Measurements from ENCODE around the gene CSMD2. TPM values are rescaled to one million over a fixed set of nuclear protein-coding genes. Genes with fewer than 3 reads are reported as not detected.

Gene CSMD2
- total RNA-seq, 1 experiment from 2014 or later: 2.8 TPM

DNA sequence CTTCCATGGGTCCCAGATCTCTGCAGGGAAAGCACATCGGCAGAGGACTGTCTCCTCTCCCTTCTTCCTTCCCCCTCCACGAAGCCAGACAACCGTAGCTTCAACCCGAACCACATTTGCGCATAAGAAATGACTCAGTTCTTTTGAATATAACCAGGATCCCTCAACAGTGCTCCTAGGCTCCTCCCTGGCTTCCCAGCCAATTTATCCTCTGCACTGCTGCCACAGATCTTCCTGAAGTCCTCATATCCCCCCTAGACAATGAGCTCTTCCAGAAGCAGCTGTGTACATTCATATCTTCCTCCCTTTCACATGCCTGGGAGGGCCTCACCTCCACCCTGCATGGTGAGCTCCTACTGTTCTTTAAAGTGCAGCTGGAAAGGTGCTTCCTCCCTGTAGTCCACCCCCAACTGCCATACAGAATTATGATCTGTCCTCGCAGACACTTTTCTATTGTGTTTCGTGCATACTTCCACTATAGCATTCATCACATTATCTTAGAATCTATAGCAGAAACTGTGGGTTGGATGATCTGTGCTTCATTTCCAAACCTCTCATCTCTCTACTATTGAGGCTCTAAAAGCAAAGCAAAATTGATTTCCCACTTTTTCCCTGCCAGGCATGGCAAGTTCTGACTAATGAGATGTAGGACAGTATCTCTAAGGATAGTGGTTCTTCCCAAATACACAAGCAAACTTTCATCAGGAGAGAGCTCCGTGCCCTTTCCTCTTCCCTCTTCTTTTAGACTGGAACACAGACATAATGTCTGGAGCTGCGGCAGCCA lies 480.4 kb downstream of the CSMD2 start:
- DNase-seq (ENCODE audit: low spot score): no peak
- POLR2A ChIA-PET (ENCODE audit: low non-redundant PET): no interaction called here
- no peaks in the 10 kb centered on the region for H3K9me3 ChIP-seq (ENCODE audit: low read depth, low read length, poor library complexity, severe bottlenecking)
- intact Hi-C loops (cut with micrococcal nuclease; ENCODE audit: unreplicated experiment): no loop called here
- CTCF ChIA-PET: no interaction called here
- H3K4me1 ChIP-seq (ENCODE audit: insufficient read depth, low read length, poor library complexity, severe bottlenecking): no peaks in the 10 kb centered on the region
- no peak overlapping the region for H3K27ac ChIP-seq (ENCODE audit: low read depth, low read length, poor library complexity, severe bottlenecking)
- no peak for TF ChIP-seq EZH2 (IDR thresholded peaks at IDR 0.05; ENCODE audit: borderline replicate concordance, low read depth, low read length, poor library complexity, severe bottlenecking)
- TF ChIP-seq, protein P1, sequence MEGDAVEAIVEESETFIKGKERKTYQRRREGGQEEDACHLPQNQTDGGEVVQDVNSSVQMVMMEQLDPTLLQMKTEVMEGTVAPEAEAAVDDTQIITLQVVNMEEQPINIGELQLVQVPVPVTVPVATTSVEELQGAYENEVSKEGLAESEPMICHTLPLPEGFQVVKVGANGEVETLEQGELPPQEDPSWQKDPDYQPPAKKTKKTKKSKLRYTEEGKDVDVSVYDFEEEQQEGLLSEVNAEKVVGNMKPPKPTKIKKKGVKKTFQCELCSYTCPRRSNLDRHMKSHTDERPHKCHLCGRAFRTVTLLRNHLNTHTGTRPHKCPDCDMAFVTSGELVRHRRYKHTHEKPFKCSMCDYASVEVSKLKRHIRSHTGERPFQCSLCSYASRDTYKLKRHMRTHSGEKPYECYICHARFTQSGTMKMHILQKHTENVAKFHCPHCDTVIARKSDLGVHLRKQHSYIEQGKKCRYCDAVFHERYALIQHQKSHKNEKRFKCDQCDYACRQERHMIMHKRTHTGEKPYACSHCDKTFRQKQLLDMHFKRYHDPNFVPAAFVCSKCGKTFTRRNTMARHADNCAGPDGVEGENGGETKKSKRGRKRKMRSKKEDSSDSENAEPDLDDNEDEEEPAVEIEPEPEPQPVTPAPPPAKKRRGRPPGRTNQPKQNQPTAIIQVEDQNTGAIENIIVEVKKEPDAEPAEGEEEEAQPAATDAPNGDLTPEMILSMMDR (conservative IDR thresholded peaks at IDR 0.05; ENCODE audit: low read depth, low read length): no peak
- H3K27me3 ChIP-seq (replicated peaks; ENCODE audit: insufficient read depth, low read depth, low read length, poor library complexity): peaks cover 11% of the 10 kb centered on the region
- H3K4me3 ChIP-seq (ENCODE audit: low read depth, low read length, poor library complexity, severe bottlenecking): no peak overlapping the region
- H3K36me3 ChIP-seq (ENCODE audit: insufficient read depth, low read length, poor library complexity, severe bottlenecking): no peaks in the 10 kb centered on the region
- BruUV-seq (replicated peaks): no TSS peak

DNA sequence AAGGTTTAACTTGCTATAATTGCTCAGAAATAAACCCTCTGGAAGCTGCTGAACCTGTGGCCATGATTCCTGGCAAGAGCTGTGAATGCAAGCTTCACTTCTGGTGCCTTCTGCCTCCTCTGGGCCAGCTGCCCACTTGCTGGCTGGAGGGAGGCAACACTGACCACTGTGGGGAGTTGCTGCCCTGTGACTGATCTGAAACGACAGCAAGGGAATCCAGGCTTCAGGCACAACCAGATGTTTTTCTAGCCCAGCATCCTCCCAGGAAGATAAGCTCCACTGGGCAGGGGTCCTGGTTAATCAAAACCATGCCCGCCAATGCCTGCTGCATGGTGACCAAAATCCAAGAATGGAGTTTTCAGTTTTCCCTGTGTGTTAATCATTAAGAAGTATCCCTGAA lies 481.1 kb downstream of the CSMD2 start:
- Histone ChIP-seq H3K4me1 (ENCODE audit: insufficient read depth, low read length, poor library complexity, severe bottlenecking) (no peaks in the 10 kb centered on the region), H3K36me3 (ENCODE audit: insufficient read depth, low read length, poor library complexity, severe bottlenecking) (no peaks in the 10 kb centered on the region), H3K9me3 (ENCODE audit: low read depth, low read length, poor library complexity, severe bottlenecking) (no peaks in the 10 kb centered on the region), H3K27me3 (replicated peaks; ENCODE audit: insufficient read depth, low read depth, low read length, poor library complexity) (peaks cover 9% of the 10 kb centered on the region), H3K27ac (ENCODE audit: low read depth, low read length, poor library complexity, severe bottlenecking) (no peak overlapping the region), H3K4me3 (ENCODE audit: low read depth, low read length, poor library complexity, severe bottlenecking) (no peak overlapping the region)
- no peak for TF ChIP-seq EZH2 (IDR thresholded peaks at IDR 0.05; ENCODE audit: borderline replicate concordance, low read depth, low read length, poor library complexity, severe bottlenecking)
- TF ChIP-seq, protein P1 (conservative IDR thresholded peaks at IDR 0.05; ENCODE audit: low read depth, low read length): no peak
- BruUV-seq (replicated peaks): no TSS peak
- ChIA-PET CTCF (no interaction called here), POLR2A (ENCODE audit: low non-redundant PET) (no interaction called here)
- DNase-seq (ENCODE audit: low spot score): no peak
- intact Hi-C loops (cut with micrococcal nuclease; ENCODE audit: unreplicated experiment): no loop called here

DNA sequence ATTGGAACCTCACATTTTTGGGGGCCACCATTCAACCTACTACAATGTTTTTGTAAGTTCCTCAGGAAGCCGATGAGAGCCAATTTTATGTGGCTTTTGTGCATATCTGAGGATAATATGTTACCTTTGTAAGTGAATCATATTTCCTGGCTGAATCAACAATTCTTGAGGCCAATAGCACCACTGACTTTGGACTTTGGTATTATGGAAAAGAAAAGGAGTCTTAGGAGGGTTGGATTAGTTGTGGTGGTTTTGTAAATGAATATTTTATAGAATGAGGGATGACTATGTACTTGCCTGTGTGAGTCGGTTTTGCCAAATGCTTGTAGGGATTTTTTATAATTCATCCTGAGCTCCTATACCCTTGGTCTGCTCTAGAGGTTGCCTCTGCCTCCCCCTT lies 482.7 kb downstream of the CSMD2 start:
- intact Hi-C loops (cut with micrococcal nuclease; ENCODE audit: unreplicated experiment): no loop called here
- H3K4me1 ChIP-seq (ENCODE audit: insufficient read depth, low read length, poor library complexity, severe bottlenecking): no peaks in the 10 kb centered on the region
- no TSS peak for BruUV-seq (replicated peaks)
- no peak overlapping the region for H3K4me3 ChIP-seq (ENCODE audit: low read depth, low read length, poor library complexity, severe bottlenecking)
- no peak for TF ChIP-seq EZH2 (IDR thresholded peaks at IDR 0.05; ENCODE audit: borderline replicate concordance, low read depth, low read length, poor library complexity, severe bottlenecking)
- TF ChIP-seq, protein P1 (conservative IDR thresholded peaks at IDR 0.05; ENCODE audit: low read depth, low read length): no peak
- no peak for DNase-seq (ENCODE audit: low spot score)
- H3K9me3 ChIP-seq (ENCODE audit: low read depth, low read length, poor library complexity, severe bottlenecking): no peaks in the 10 kb centered on the region
- no peak overlapping the region for H3K27ac ChIP-seq (ENCODE audit: low read depth, low read length, poor library complexity, severe bottlenecking)
- peaks cover 5% of the 10 kb centered on the region for H3K27me3 ChIP-seq (replicated peaks; ENCODE audit: insufficient read depth, low read depth, low read length, poor library complexity)
- no peaks in the 10 kb centered on the region for H3K36me3 ChIP-seq (ENCODE audit: insufficient read depth, low read length, poor library complexity, severe bottlenecking)
- CTCF ChIA-PET: no interaction called here
- POLR2A ChIA-PET (ENCODE audit: low non-redundant PET): no interaction called here
